HG02870 (cell line): Measurements from ENCODE around the gene RBM45.
"Not testable (repeated sequence)": the region's sequence is repeated elsewhere in the genome, so short reads cannot be mapped to it uniquely, and the experiment has no call there.

ENCODE experiments used
- ATAC-seq: cut with Tn5 transposase; IDR thresholded peaks from one replicate; pipeline ENCODE4 v1.9.1; 2021; ENCODE audit warnings: mild to moderate bottlenecking, moderate library complexity; ENCODE audit not compliant: unreplicated experiment

The RBM45 gene

GRCh38 chr2:178112202-178113152 lies at the start of gene RBM45:
TSS of gene RBM45 (plus strand) at chr2:178112437. CDS start at chr2:178112547, 110 bp downstream.
- ATAC-seq = peak; percentile 90

GRCh38 chr2:178066324-178066723 lies 45.9 kb upstream of the RBM45 start:
- no peak for ATAC-seq

GRCh38 chr2:178066890-178067669 lies 45.2 kb upstream of the RBM45 start:
- no peak for ATAC-seq

GRCh38 chr2:178068823-178069454 lies 43.3 kb upstream of the RBM45 start:
- no peak for ATAC-seq

- ATAC-seq = no peak
Observed at GRCh38 chr2:178069551-178069950, 42.7 kb upstream of the RBM45 start.

- no peak for ATAC-seq
Observed at GRCh38 chr2:178070824-178071223, 41.4 kb upstream of the RBM45 start.

GRCh38 chr2:178072000-178072382 lies 40.2 kb upstream of the RBM45 start:
- ATAC-seq = no peak

GRCh38 chr2:178072383-178073301 lies 39.6 kb upstream of the RBM45 start, which contains the start of gene PDE11A:
TSS of gene PDE11A (minus strand) at chr2:178072777. CDS start at chr2:178072437, 340 bp downstream.
- ATAC-seq = no peak

- ATAC-seq = no peak
Observed at GRCh38 chr2:178074123-178075005, 37.9 kb upstream of the RBM45 start.

- no peak for ATAC-seq
Observed at GRCh38 chr2:178075006-178075326, 37.3 kb upstream of the RBM45 start.

- no peak for ATAC-seq
Observed at GRCh38 chr2:178076130-178076529, 36.1 kb upstream of the RBM45 start.

GRCh38 chr2:178079279-178079678 lies 33.0 kb upstream of the RBM45 start:
- not testable (repeated sequence) for ATAC-seq

- ATAC-seq = no peak
Observed at GRCh38 chr2:178082408-178083045, 29.7 kb upstream of the RBM45 start.

- no peak for ATAC-seq
Observed at GRCh38 chr2:178084273-178084672, 28.0 kb upstream of the RBM45 start.

GRCh38 chr2:178088774-178089270 lies 23.4 kb upstream of the RBM45 start:
- no peak for ATAC-seq

GRCh38 chr2:178093471-178093870 lies 18.8 kb upstream of the RBM45 start:
- ATAC-seq = no peak

GRCh38 chr2:178101321-178102079 lies 10.7 kb upstream of the RBM45 start:
- ATAC-seq = no peak

GRCh38 chr2:178105566-178105965 lies 6.7 kb upstream of the RBM45 start:
- no peak for ATAC-seq
